SKM-1 (cell line): ENCODE data around the gene RTN4IP1.
"Not testable (repeated sequence)": the region's sequence is repeated elsewhere in the genome, so short reads cannot be mapped to it uniquely, and the experiment has no call there.

ENCODE experiments used
- DNase-seq: peaks from one replicate; lab custom pipeline; 2025; ENCODE audit not compliant: unreplicated experiment; lab: John Stamatoyannopoulos, UW

Gene RTN4IP1

DNA sequence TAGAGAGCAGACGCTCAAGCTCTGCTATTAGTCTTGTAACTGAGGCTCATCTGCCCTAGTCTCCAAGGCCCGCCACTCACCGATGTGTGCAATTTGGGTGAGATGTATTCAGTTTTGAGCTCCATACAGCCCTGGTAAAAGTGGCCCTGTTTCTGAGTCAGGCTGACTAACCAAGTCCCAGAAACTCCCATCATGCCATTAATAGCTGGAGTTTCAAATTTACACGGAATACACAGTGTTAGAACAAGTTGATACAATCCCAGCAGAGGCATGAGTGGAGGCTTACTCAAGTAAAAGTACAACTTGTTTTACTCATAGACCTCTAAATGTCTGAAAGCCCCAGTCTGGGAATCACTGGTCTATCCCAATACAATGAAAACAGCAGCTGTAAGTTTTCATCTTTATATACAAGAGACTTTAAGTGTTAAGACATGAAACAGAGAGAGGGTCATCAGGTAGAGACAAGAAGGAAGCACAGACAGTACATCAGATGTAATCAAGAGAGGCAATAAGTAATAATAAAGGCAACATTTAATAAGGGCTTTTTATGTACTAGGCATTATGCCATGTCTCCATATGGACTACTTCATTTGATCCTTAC, 42.4 kb downstream of the RTN4IP1 start:
- DNase-seq: no peak

DNA sequence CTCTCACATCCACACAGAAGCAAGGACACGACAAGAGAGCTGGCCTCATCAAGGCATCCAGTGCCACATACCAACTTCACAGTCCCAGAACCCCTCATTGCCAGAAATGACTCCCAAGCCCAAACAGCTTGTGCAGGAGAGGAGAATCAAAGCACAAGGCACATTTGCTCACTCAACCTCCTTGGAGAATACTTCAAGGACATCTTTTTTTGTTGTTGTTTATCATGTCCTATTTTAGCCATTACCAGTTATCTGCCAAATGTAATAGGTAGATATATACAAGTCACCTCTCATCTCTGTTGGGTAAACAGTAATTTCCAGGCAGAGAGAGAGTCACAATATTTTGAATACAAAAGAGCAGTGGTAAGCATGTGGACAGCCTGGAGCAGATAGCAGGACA, 47.8 kb downstream of the RTN4IP1 start:
- DNase-seq: no peak

DNA sequence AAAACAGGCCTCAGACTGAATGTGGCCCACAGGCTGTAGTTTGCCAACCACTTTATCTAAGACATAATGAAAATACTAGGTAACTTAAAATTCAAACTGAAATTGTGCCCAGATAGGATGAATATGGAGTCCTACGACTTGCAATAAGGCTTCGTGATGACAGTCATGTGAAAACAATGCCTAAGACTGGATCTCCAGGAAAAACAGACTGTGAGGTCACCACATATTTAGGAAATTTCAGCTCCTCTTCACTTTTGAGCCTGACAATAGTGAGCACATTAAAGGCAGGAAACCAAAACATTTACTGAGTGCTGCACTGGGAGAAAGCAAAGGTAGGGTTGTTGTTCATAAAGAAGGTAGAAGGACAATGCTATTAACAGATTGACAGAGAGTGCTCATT, 50.0 kb downstream of the RTN4IP1 start:
- DNase-seq: no peak

DNA sequence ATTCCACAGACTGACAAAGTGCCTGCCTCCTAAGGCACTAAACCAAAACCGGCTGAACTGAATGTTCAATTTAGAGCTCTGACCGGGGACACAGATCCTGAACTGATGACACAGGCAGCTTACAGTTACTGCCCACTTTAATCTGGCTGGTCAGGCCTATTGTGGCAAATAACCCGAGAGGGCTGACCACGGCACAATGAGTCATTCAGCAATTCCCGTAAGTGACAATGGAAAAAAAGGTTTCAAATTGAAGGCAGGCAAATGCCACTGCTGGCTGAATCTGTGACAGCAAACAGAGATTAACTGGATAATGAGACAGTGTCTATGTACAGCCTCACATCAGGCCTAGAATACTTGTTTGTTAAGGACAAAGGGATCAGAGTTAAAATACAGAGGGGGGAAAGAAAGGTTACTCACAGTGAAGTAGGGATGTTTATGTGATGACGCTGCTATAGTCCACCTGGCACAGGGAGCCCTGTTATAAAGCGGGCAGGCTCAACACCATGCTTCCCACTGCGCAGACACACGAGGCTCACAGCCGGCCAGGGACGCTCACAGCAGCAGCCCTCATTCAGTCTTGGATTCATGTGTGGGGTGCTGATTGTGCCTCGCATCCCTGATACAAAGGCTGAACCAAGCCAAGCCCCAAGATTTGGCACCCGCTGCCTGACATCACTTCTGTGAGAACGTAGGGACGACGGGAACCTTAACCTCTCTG, 54.4 kb downstream of the RTN4IP1 start:
- DNase-seq: no peak

DNA sequence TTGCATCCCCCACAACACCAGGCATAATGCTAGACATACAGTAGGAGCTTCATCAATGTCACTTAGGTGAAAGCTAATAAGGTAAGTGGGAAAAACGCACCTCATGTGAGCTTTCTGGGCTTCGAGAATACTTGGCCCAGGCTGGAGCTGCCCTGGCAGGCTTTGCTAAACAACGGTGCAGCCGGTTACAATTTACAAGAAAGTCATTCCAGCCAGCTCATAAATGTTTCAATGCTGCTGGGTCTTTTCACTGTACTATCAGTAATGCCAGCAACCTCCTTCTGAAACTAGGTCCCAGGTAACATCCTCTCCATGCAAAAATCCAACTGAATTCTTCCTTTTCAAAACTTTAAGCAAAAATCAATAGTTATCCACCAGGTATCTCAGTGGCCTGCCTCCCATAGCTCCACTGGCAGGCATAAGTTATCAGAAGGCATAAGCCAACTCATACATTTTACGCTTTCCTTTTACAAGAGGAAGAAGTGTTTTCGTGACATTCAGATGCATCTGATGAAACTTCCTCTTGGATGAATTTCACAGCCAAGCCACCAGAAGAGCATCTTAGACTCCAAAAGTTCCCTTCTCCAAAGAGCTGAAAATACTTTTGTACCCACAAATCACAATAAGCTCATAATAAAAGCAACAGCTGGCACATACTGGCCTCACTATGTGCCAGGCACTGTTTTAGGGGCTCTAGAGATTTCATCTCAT, 56.3 kb downstream of the RTN4IP1 start:
- peak; percentile 23 for DNase-seq

- DNase-seq: no peak
Observed at GRCh38 chr6:106572436-106572835, 56.9 kb downstream of the RTN4IP1 start.

- no peak for DNase-seq
Observed at GRCh38 chr6:106569428-106569827, 59.9 kb downstream of the RTN4IP1 start.

DNA sequence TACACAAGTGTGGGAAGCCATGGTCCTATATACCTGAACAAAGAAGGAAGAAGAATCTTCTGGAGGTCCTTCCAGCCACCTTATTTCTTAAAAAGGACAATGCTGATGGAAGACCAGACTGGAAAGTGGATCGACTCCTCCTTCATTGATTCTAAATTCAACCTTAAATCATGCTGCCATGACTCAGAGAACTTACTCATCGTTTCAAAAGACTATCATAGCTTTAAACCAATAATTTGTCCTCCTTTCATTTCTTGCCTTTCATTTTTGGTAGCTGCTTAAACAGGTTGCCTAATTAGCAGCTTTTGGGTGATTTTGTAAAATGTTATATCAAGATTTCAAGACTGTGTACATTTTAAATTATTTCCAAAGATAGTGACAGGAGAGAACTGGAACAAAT, 60.8 kb downstream of the RTN4IP1 start:
- no peak for DNase-seq

- no peak for DNase-seq
Observed at GRCh38 chr6:106564476-106564875, 64.8 kb downstream of the RTN4IP1 start.

DNA sequence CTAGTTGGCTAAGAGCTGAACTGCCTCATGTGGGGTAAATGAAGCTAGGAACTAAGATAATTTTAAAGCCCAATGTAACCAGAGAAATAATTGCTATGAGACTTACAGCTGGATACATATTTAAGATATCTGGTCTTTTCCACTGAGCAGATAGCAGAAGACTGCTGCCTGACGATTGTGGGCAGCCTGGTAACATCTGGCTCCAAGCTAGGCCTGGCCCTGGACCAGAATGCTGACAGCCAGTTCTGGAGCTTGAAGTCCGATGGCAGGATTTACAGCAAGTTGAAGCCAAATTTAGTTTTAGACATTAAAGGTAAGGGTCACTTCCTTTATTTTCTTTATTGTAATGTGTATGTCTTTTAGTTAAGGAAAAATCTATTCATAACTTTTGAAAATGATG, 65.7 kb downstream of the RTN4IP1 start:
- no peak for DNase-seq

DNA sequence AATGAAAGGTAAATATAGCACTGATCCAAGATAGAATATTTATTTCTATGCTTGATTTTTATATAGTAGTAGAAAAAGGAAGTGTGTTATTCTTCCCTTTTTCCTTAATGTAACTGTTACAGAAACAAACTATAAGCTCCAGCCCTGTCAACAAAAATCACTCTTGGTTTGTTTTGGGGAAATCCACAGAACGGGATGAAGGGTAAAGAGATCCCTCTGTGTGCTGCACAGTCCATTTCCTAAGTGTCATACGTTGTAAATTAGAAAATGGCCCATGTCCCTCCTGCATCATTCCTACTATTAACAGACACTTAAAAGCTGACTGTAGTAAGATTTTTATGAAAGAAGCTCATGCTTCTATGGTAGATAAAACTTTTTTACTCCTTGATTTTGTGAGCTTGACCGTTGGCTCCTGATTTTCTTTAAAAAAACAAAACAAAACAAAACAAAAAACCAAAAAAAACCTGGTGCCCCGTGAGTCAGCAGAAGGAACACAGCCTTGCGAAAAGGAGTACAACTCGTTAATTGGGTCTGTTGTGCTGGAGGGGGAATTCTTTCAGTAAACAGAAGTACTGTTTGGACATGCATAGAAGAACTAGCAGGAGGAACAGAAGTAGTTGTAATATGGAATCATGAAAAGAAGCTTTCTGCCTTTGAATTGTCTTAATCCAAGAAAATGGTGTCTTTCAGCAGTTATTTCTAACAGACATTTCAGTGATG, 67.5 kb downstream of the RTN4IP1 start:
- DNase-seq: no peak

GRCh38 chr6:106560996-106561685, 68.2 kb downstream of the RTN4IP1 start:
- DNase-seq: no peak

DNA sequence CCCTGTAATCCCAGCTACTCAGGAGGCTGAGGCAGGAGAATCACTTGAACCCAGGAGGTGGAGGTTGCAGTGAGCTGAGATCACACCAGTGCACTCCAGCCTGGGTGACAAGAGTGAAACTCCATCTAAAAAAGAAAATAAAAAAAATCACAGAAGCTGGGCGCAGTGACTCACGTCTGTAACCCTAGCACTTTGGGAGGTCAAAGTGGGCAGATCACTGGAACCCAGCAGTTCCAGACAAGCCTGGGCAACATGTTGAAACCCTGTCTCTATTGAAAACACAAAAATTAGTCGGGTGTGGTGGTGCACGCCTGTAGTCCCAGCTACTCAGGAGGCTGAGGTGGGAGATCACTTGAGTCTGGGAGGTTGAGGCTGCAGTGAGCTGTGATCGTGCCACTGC, 69.6 kb downstream of the RTN4IP1 start:
- DNase-seq: not testable (repeated sequence)

DNA sequence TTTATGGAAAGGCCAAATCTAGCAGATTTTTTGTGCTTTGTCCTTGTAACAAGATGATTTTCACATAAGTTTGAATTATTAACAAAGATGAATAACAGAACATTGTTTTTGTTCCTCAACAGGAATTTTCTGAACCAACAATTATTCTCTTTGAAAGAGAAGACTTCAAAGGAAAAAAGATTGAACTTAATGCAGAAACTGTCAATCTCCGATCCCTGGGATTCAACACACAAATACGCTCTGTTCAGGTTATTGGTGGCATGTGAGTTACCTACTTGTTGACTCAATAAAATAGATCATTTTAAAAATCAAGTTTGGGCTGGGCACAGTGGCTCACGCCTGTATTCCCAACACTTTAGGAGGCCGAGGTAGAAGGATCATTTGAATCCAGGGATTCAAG, 70.9 kb downstream of the RTN4IP1 start:
- no peak for DNase-seq

- no peak for DNase-seq
Observed at GRCh38 chr6:106557837-106558236, 71.5 kb downstream of the RTN4IP1 start.

GRCh38 chr6:106556368-106556960, 72.8 kb downstream of the RTN4IP1 start:
- no peak for DNase-seq

DNA sequence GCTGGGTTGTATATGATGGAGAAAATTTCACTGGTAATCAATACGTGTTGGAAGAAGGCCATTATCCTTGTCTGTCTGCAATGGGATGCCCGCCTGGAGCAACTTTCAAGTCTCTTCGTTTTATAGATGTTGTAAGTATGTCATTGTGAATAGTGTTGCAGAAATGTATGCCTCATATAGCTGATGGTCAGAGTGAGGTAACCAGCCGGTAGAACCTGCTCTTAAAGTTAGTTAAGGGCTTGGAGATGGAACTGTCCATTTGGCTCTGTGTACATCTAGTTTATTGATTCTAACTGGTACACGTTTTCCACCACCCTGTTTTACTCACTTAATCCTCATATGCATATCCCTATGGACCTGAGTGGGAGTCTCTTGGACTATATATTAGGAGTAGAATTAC, 73.5 kb downstream of the RTN4IP1 start:
- no peak for DNase-seq

- no peak for DNase-seq
Observed at GRCh38 chr6:106553440-106553839, 75.9 kb downstream of the RTN4IP1 start.

DNA sequence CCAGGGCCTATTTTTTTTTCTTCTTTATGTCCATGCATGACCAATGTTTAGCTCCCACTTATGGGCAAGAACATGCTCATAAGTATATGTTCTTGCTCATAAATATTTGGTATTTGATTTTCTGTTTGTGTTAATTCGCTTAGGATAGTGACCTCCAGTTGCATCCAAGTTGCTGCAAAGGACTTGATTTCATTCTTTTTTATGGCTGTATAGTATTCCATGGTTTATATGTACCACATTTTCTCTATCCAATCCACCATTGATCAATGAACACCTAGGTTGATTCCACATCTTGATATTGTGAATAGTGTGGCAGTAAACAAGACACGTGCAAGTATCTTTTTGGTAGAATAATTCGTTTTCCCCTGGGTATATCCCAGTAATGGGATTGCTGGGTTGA, 78.1 kb downstream of the RTN4IP1 start:
- DNase-seq: no peak

- DNase-seq: no peak
Observed at GRCh38 chr6:106549521-106549920, 79.8 kb downstream of the RTN4IP1 start.
